OCI-LY1 (cell line): Measurements from ENCODE around the gene ETV7.

Source experiments
- EZH2 ChIP-seq: fragments of 200-600 bp; sonication (generic), shearing (Covaris generic); IDR thresholded peaks from 2 replicates; pipeline ENCODE4 v1.8.0; 2017; ENCODE audit warnings: borderline replicate concordance, mixed run types, mild to moderate bottlenecking, antibody characterized with exemption, low read length, moderate library complexity, mixed read lengths
- TF ChIP-seq, protein P1 (sequence below): fragments of 200-600 bp; sonication (generic), shearing (Covaris generic); IDR thresholded peaks from 2 replicates; pipeline ENCODE4 v1.5.1; 2017; ENCODE audit warnings: mild to moderate bottlenecking, antibody characterized with exemption, low read length, moderate library complexity, mixed read lengths

DNA sequence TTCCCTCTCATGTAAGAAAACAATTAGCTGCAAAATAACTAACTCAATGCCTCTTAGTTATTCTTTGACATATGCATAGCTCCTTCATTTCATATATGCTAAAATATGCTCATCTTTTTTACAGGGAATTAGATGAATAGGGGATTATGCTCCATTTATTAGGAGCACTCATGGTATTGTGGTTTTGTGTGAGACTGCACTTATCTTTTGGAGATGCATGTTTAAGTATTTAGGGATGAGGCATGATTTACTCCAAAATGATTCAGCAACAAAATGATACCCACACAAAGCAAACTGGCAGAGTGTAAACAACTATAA is 59.6 kb downstream of the ETV7 start:
- TF ChIP-seq, protein P1, sequence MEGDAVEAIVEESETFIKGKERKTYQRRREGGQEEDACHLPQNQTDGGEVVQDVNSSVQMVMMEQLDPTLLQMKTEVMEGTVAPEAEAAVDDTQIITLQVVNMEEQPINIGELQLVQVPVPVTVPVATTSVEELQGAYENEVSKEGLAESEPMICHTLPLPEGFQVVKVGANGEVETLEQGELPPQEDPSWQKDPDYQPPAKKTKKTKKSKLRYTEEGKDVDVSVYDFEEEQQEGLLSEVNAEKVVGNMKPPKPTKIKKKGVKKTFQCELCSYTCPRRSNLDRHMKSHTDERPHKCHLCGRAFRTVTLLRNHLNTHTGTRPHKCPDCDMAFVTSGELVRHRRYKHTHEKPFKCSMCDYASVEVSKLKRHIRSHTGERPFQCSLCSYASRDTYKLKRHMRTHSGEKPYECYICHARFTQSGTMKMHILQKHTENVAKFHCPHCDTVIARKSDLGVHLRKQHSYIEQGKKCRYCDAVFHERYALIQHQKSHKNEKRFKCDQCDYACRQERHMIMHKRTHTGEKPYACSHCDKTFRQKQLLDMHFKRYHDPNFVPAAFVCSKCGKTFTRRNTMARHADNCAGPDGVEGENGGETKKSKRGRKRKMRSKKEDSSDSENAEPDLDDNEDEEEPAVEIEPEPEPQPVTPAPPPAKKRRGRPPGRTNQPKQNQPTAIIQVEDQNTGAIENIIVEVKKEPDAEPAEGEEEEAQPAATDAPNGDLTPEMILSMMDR = no peak
- TF ChIP-seq EZH2 = no peak
